HG03097 (cell line): Measurements from ENCODE around the gene FAM47E.

ENCODE experiments used
- ATAC-seq: cut with Tn5 transposase; IDR thresholded peaks from one replicate; pipeline ENCODE4 v1.9.1; 2021; ENCODE audit not compliant: unreplicated experiment, low FRiP score

Gene FAM47E

DNA sequence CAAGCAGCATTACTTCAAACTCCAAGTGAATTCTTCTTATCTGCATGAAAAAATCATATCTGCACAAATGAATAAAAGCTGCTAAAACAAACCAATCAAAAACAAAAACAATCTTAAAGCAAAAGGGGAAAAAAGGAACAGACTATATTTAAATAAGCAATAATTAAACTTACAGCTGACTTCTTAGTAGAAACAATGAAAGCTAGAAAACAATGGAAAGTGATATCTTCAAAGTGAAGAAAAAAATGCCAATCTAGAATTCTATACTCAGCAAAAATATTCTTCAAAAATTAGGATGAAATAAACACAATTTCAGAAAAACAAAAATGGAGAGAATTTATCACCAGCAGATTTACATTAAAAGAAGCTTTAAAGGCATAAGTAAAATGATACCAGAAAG, 75.0 kb downstream of the FAM47E start:
- no peak for ATAC-seq
